Activated CD4-positive, alpha-beta memory T cell treated with anti-CD3 and anti-CD28 coated beads, Interleukin-2, amount 10 ng/mL, durations not matched to agents 7 days and 5 days (primary cell): ENCODE data around the gene GUCY2C. TPM values are rescaled to one million over a fixed set of nuclear protein-coding genes. Genes with fewer than 3 reads are reported as not detected.

Source experiments
- CTCF ChIA-PET: fragments of 350-600 bp; sonication (Branson Sonifier 250); formaldehyde crosslinking; loops from one replicate; lab custom pipeline; 2021; ENCODE audit warnings: antibody characterized with exemption, inconsistent platforms; lab: Charles Lee
- POLR2A ChIA-PET: fragments of 350-600 bp; sonication (Branson Sonifier 250); formaldehyde crosslinking; loops from one replicate; lab custom pipeline; 2021; ENCODE audit warnings: antibody characterized with exemption; lab: Charles Lee
- DNase-seq: peaks from one replicate; pipeline ENCODE4 v3.0.0-alpha.2; 2020
- H3K27ac Mint-ChIP-seq: one replicate; pipeline ENCODE4 v1.8.0; 2021; ENCODE audit warnings: mild to moderate bottlenecking, mixed read lengths
- H3K27me3 Mint-ChIP-seq: one replicate; pipeline ENCODE4 v1.8.0; 2021; ENCODE audit warnings: mixed read lengths
- H3K36me3 Mint-ChIP-seq: one replicate; pipeline ENCODE4 v1.8.0; 2021; ENCODE audit warnings: low read depth, mixed read lengths
- H3K4me1 Mint-ChIP-seq: one replicate; pipeline ENCODE4 v1.8.0; 2021; ENCODE audit warnings: mixed read lengths
- H3K4me3 Mint-ChIP-seq: one replicate; pipeline ENCODE4 v1.8.0; 2021; ENCODE audit warnings: mild to moderate bottlenecking, mixed read lengths
- H3K9me3 Mint-ChIP-seq: one replicate; pipeline ENCODE4 v1.8.0; 2021; ENCODE audit warnings: mixed read lengths
- total RNA-seq, 2 experiments: library from RNA; stranded (reverse); gene quantifications; one replicate each; pipeline ENCODE4 v1.2.3, GENCODE V29; 2021

The GUCY2C gene
- total RNA-seq, 2 experiments from 2014 or later = not detected

DNA sequence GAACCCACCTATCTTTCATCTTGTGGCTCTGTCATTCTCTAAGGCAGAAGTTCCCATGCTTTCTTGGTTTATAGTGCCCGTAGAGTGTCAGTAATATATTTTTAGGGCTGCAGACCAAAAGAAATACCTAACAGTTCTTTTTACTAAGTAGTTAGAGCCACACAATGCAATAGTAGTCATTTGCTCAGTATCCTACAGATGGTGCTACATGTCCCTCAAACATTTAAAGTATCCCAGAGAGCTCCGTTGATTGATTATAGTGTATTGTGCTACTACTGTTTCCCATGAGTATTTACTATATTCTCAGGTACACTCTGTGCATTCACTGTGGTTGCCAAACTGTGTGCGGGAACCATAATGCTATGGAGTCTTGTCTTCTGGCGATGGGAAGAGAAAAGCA, 124.0 kb downstream of the GUCY2C start:
- Mint-ChIP-seq H3K36me3 (no peaks in the 10 kb centered on the region), H3K27ac (no peak overlapping the region), H3K4me1 (peaks cover 9% of the 10 kb centered on the region), H3K27me3 (peaks cover 22% of the 10 kb centered on the region), H3K9me3 (no peaks in the 10 kb centered on the region), H3K4me3 (no peak overlapping the region)
- POLR2A ChIA-PET = no interaction called here
- CTCF ChIA-PET = no interaction called here
- no peak for DNase-seq

DNA sequence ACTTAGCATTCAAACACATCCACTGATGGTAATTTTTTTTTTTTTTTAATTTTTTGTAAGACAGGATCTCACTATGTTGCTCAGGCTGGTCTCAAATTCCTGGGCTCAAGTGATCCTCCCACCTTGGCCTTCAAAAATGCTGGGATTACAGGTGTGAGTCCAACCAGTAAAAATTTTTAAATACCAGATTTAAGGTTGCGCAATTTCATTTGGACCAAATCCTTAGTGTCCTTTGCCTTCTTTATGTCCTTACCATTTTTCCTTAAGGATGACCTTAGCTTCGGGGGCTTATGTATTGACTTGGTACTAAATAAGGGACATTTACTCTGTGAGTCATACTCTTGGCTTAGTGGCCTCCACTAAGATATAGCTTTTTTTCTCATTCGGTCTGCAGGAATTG, 124.6 kb downstream of the GUCY2C start:
- peaks cover 4% of the 10 kb centered on the region for H3K4me1 Mint-ChIP-seq
- H3K9me3 Mint-ChIP-seq = no peaks in the 10 kb centered on the region

DNA sequence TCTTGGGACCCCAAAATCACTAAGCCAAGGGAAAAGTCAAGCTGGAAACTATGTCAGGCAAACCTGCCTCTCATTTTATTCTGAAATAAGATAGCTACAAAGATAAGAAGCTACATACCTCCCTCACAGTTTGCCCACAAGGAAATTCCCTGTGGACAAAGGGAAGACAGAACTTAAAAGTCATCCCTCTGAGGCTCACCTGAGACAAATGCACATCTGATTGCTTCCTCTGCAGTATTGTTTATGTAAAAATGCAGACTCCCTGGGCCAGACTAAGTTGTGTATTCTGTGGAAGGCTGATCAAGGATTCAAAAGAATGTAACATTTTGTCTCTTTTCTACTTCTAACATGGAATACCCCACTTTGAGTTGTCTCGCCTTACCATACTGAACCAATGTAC, 126.2 kb downstream of the GUCY2C start:
- no peak for DNase-seq
- Mint-ChIP-seq H3K4me3 (no peak overlapping the region), H3K27me3 (peaks cover 32% of the 10 kb centered on the region), H3K4me1 (peaks cover 4% of the 10 kb centered on the region), H3K27ac (no peak overlapping the region), H3K36me3 (no peaks in the 10 kb centered on the region), H3K9me3 (no peaks in the 10 kb centered on the region)
- ChIA-PET POLR2A (interaction anchor here (0.6 kb wide), 1 partner anchor 13 kb away, joined by 3 read pairs; no protein-coding TSS in a partner anchor), CTCF (interaction anchor here (0.6 kb wide), 1 partner anchor 8 kb away, joined by 3 read pairs; no protein-coding TSS in a partner anchor)

More for the DNA sequence above, 124.6 kb downstream of the GUCY2C start:
- Mint-ChIP-seq H3K27me3 (peaks cover 22% of the 10 kb centered on the region), H3K27ac (no peak overlapping the region), H3K4me3 (no peak overlapping the region), H3K36me3 (no peaks in the 10 kb centered on the region)
- ChIA-PET CTCF (interaction anchor here (0.6 kb wide), 1 partner anchor 35 kb away, joined by 3 read pairs; no protein-coding TSS in a partner anchor), POLR2A (no interaction called here)
- no peak for DNase-seq

DNA sequence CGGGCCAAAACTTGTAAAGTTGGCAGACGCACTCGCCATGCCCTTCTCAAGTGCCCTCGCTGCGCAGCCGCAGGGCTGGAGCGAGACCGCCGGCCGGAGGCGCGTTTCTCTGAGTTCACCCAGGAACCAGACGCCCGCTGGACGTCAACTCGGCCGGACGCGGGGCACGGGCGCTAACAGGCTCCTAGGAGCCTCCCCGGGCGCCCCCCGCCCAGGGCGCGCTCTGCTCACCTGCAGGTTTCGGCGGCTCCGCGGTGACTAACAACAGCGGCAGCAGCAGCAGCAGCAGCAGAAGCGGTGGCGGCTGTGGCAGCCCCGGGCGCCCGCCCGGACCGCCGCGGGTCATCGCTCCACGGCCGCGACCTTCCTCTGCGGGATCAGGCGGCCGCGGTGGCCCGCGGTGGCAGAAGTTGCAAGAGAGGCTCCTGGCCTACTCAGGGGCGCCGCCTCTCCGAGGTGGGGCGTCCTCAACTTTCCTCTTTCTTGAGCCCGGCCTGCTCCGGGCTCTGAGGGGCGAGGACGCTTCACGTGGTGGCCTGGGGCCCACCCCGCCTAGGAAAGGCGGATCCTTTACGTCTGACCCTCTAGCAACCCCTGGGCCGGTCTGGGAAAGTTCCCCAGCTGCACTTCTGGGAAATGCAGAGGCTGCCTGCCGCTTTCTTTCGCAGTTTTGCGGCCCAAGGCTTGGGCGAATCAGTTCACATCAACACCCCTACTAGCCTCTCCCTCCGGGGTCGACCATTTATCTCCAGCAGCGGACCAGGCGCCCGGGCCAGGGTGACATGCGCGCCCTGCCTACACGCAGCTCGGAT, 128.8 kb downstream of the GUCY2C start, which contains the start of gene PLBD1:
PLBD1 (minus strand) TSS at position 533 of the 812 bp plus-strand sequence; CDS start at position 346, 187 bp downstream.
- H3K36me3 Mint-ChIP-seq = no peaks in the 10 kb centered on the region
- ChIA-PET POLR2A (no interaction called here), CTCF (no interaction called here)
- H3K9me3 Mint-ChIP-seq = no peaks in the 10 kb centered on the region
- H3K27me3 Mint-ChIP-seq = peaks cover 30% of the 10 kb centered on the region
- DNase-seq = no peak
- H3K27ac Mint-ChIP-seq = no peak within 1 kb of the TSS
- H3K4me1 Mint-ChIP-seq = peaks cover 4% of the 10 kb centered on the region
- H3K4me3 Mint-ChIP-seq = no peak within 1 kb of the TSS

DNA sequence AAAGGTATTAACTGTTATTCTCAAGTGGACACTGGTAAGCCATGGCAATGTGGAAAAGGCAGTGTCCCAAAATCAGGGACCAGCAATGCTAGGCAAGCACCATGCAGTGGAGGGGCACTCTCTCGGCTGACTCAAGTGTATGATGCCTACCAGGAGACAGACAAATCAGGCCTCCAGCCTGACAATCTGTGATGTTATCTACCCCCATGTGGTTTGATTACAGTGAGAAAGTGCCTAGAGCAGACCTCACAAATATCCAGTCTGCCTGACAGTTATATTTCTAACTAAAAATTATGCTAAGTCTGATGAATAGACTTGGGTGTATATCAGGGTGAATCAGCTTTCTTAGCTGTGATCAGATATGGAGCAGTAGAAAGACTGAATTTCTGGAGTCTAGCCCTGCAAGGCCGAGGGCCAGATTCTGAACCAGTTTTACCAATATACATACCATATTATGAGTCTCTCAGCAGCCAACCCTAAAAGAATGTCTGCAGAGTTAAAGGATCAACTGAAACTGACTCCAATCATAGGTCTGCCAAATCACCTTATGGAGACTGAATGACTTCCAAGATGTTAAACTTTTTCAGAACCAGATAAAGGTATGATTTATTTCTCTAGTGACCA, 132.0 kb downstream of the GUCY2C start:
- Mint-ChIP-seq H3K4me3 (no peak overlapping the region), H3K27me3 (peaks cover 24% of the 10 kb centered on the region), H3K9me3 (no peaks in the 10 kb centered on the region), H3K4me1 (peaks cover 4% of the 10 kb centered on the region), H3K36me3 (no peaks in the 10 kb centered on the region), H3K27ac (no peak overlapping the region)
- POLR2A ChIA-PET = no interaction called here
- DNase-seq = no peak
- CTCF ChIA-PET = no interaction called here

DNA sequence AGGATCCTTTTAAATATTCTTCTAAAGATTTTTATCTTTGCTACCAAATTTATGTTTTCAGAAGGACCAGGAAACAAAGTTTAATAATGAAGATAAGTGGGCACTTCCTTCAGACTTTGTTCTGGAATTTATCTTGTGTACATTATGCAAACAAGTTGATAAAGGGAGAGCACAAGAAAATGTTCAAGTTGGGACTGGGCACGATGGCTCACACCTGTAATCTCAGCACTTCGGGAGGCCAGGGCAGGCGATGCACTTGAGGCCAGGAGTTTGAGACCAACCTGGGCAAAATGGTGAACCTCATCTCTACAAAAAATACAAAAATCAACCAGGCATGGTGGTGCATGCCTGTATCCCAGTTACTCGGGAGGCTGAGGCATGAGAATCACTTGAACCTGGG, 133.4 kb downstream of the GUCY2C start:
- Mint-ChIP-seq H3K36me3 (no peaks in the 10 kb centered on the region), H3K27me3 (peaks cover 17% of the 10 kb centered on the region), H3K9me3 (no peaks in the 10 kb centered on the region), H3K4me3 (no peak overlapping the region), H3K27ac (no peak overlapping the region), H3K4me1 (peaks cover 1% of the 10 kb centered on the region)
- DNase-seq = no peak
- ChIA-PET POLR2A (no interaction called here), CTCF (interaction anchor here (0.7 kb wide), 1 partner anchor 657 kb away, joined by 3 read pairs; no protein-coding TSS in a partner anchor)

Other genes with a start within 250 kb of the GUCY2C start
- not detected for gene PLBD1, start 128.7 kb downstream of the GUCY2C start, total RNA-seq
- 10 to 100 TPM; 91.1 to 92.7 TPM for gene WBP11, start 106.9 kb upstream of the GUCY2C start, total RNA-seq
- 1 to 10 TPM; 2.0 to 2.4 TPM for gene C12orf60, start 107.1 kb upstream of the GUCY2C start, total RNA-seq
- not detected for gene SMCO3, start 117.6 kb upstream of the GUCY2C start, total RNA-seq
- gene ART4, start 146.9 kb upstream of the GUCY2C start, total RNA-seq = not detected
- not detected for gene MGP, start 189.3 kb upstream of the GUCY2C start, total RNA-seq
- gene ERP27, start 241.9 kb upstream of the GUCY2C start, total RNA-seq = 1 to 10 TPM; 7.2 to 8.5 TPM